ENCODE measurements around the gene LRGUK.

LRGUK gene

DNA sequence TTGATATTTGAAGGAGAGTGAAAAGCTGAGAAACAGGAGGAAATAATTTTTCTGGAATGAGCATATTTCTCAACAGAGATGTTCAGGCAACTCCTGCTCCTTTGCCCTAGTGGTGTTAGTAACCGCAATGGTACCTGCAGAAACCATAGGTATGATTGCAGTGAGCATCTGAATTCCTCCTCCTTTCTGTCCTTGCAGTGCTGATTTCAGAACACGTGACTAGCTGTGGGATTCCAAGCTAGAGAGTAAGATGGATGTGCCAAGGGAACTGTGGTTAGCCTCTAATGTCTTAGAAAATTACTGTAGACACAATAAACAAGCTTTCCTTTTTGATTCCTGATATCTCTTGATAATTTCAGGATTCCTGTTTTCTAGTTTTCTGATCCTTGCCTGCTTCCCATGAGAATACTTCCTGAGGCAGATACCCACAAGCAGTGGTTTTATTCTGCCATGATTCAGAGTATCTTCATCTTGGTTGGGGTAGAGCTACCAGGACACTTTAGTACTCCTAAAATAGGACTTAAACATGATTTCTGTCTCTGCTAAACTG, 27.5 kb downstream of the LRGUK start (continued):
- TF ChIP-seq, protein P1, sequence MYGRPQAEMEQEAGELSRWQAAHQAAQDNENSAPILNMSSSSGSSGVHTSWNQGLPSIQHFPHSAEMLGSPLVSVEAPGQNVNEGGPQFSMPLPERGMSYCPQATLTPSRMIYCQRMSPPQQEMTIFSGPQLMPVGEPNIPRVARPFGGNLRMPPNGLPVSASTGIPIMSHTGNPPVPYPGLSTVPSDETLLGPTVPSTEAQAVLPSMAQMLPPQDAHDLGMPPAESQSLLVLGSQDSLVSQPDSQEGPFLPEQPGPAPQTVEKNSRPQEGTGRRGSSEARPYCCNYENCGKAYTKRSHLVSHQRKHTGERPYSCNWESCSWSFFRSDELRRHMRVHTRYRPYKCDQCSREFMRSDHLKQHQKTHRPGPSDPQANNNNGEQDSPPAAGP (tag by site-specific recombination; IDR thresholded peaks at IDR 0.05): no peak

DNA sequence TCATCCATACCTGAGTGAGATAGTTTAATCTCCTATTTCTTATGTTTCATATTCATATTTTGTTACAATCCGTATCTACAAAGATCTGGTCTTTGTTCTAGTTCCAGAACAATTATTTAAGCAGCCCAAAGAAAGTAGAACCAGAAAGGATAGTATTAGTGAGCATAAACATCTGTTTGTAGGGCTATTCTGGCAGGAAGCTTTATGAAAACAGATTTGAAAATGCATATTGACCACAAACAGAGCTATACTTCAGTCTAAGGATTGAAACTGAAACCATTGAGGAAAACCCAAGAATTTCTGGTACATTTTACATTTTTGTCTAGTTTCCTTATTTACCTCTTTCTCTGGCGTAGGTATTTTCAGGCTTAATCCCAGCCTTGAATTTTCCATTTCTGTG, 28.1 kb downstream of the LRGUK start:
- ChIA-PET POLR2A (no interaction called here), CTCF (interaction anchor here (1.8 kb wide), 1 partner anchor 14 kb away, joined by 8 read pairs; no protein-coding TSS in a partner anchor)
- H3K4me3 ChIP-seq (ENCODE audit: low read depth, low read length): no peak overlapping the region
- H3K27ac ChIP-seq (ENCODE audit: extremely low read depth, low read depth, low read length): no peak overlapping the region
- H3K36me3 ChIP-seq (ENCODE audit: control insufficient read depth in 2 of 2, insufficient read depth in 1 of 2, low read length in 2 of 2): no peaks in the 10 kb centered on the region
- no peaks in the 10 kb centered on the region for H3K9me3 ChIP-seq (ENCODE audit: control insufficient read depth, insufficient read depth, low read depth, low read length)
- H3K4me1 ChIP-seq (ENCODE audit: control insufficient read depth, insufficient read depth, low read length): no peaks in the 10 kb centered on the region
- no peak for TF ChIP-seq ZNF350 (tag by site-specific recombination; IDR thresholded peaks at IDR 0.05)
- TF ChIP-seq ZNF366 (tag by site-specific recombination; conservative IDR thresholded peaks at IDR 0.05): no peak
- no peak for TF ChIP-seq ZNF175 (tag by site-specific recombination; IDR thresholded peaks at IDR 0.05)
- TF ChIP-seq ZIC2 (tag by site-specific recombination; IDR thresholded peaks at IDR 0.05): no peak
- no peak for TF ChIP-seq ZNF664 (tag by site-specific recombination; IDR thresholded peaks at IDR 0.05)
- no peak for TF ChIP-seq ZFP41 (tag by site-specific recombination; IDR thresholded peaks at IDR 0.05; ENCODE audit: borderline replicate concordance)
- no peak for TF ChIP-seq KLF9 (tag by site-specific recombination; IDR thresholded peaks at IDR 0.05; ENCODE audit: low read depth)
- no peak for TF ChIP-seq ZNF132 (tag by site-specific recombination; IDR thresholded peaks at IDR 0.05; ENCODE audit: borderline replicate concordance)

DNA sequence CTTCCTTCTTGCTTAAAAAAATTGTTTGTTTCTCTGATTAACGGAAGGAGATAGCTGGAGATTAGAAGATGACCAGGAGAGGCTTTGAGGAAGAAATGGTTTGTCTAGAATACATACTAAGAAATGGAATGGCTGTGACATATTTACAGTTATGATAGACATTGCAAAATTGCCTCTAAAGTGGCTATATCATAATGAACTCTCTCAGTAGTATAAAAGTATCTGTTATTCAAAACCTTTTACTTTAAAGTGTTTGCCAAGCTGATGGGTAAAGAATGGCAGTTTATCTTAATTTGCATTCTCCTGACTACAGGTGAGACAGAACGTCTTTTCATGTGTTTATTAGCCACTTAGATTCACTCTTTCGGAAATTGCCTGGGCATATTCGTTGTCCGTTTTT, 28.7 kb downstream of the LRGUK start:
- ChIA-PET CTCF (interaction anchor here (2.0 kb wide), 1 partner anchor 15 kb away, joined by 5 read pairs; no protein-coding TSS in a partner anchor), POLR2A (no interaction called here)
- Histone ChIP-seq H3K4me3 (ENCODE audit: low read depth, low read length) (no peak overlapping the region), H3K9me3 (ENCODE audit: control insufficient read depth, insufficient read depth, low read depth, low read length) (no peaks in the 10 kb centered on the region), H3K4me1 (ENCODE audit: control insufficient read depth, insufficient read depth, low read length) (no peaks in the 10 kb centered on the region), H3K36me3 (ENCODE audit: control insufficient read depth in 2 of 2, insufficient read depth in 1 of 2, low read length in 2 of 2) (no peaks in the 10 kb centered on the region), H3K27ac (ENCODE audit: extremely low read depth, low read depth, low read length) (no peak overlapping the region)
- TF ChIP-seq REPIN1 (tag by site-specific recombination; IDR thresholded peaks at IDR 0.05; ENCODE audit: low read depth) (no peak), KLF9 (tag by site-specific recombination; IDR thresholded peaks at IDR 0.05; ENCODE audit: low read depth) (no peak), BCL11B (tag by site-specific recombination; IDR thresholded peaks at IDR 0.05; ENCODE audit: low read depth) (no peak), ZNF664 (tag by site-specific recombination; IDR thresholded peaks at IDR 0.05) (no peak), ZNF37A (tag by site-specific recombination; IDR thresholded peaks at IDR 0.05) (no peak), ZBTB1 (tag by site-specific recombination; IDR thresholded peaks at IDR 0.05) (no peak), MZF1 (tag by site-specific recombination; IDR thresholded peaks at IDR 0.05; ENCODE audit: borderline replicate concordance) (no peak), GLIS1 (tag by site-specific recombination; IDR thresholded peaks at IDR 0.05) (no peak), ZBTB7A (tag by site-specific recombination; IDR thresholded peaks at IDR 0.05; ENCODE audit: low read depth) (no peak), ZNF792 (tag by site-specific recombination; IDR thresholded peaks at IDR 0.05) (no peak), HOXD13 (CRISPR knock-in tag; IDR thresholded peaks at IDR 0.05; ENCODE audit: borderline replicate concordance) (no peak), ZNF248 (tag by site-specific recombination; IDR thresholded peaks at IDR 0.05) (no peak), ZNF549 (tag by site-specific recombination; IDR thresholded peaks at IDR 0.05) (no peak), ZNF426 (tag by site-specific recombination; IDR thresholded peaks at IDR 0.05) (no peak)
- TF ChIP-seq, protein P2, sequence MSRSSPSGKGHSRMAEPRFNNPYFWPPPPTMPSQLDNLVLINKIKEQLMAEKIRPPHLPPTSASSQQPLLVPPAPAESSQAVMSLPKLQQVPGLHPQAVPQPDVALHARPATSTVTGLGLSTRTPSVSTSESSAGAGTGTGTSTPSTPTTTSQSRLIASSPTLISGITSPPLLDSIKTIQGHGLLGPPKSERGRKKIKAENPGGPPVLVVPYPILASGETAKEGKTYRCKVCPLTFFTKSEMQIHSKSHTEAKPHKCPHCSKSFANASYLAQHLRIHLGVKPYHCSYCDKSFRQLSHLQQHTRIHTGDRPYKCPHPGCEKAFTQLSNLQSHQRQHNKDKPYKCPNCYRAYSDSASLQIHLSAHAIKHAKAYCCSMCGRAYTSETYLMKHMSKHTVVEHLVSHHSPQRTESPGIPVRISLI (tag by site-specific recombination; IDR thresholded peaks at IDR 0.05): no peak
- TF ChIP-seq, protein P3, sequence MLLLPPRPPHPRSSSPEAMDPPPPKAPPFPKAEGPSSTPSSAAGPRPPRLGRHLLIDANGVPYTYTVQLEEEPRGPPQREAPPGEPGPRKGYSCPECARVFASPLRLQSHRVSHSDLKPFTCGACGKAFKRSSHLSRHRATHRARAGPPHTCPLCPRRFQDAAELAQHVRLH (tag by site-specific recombination; IDR thresholded peaks at IDR 0.05): no peak
- TF ChIP-seq, protein P4, sequence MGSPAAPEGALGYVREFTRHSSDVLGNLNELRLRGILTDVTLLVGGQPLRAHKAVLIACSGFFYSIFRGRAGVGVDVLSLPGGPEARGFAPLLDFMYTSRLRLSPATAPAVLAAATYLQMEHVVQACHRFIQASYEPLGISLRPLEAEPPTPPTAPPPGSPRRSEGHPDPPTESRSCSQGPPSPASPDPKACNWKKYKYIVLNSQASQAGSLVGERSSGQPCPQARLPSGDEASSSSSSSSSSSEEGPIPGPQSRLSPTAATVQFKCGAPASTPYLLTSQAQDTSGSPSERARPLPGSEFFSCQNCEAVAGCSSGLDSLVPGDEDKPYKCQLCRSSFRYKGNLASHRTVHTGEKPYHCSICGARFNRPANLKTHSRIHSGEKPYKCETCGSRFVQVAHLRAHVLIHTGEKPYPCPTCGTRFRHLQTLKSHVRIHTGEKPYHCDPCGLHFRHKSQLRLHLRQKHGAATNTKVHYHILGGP (tag by site-specific recombination; IDR thresholded peaks at IDR 0.05): no peak

All from HEK293 (cell line).